NCI-H510A treated with DMSO at 0.1 percent for 48 hours (cell line): ENCODE measurements around the gene CLTCL1.
A peak's percentile ranks its signal among the peaks of the same experiment; 100 is the strongest.

ENCODE experiments used
- DNase-seq: peaks from one replicate; lab custom pipeline; 2025; lab: John Stamatoyannopoulos, UW

CLTCL1 gene

GRCh38 chr22:19244600-19245352 lies 46.7 kb downstream of the CLTCL1 start:
- no peak for DNase-seq

DNA sequence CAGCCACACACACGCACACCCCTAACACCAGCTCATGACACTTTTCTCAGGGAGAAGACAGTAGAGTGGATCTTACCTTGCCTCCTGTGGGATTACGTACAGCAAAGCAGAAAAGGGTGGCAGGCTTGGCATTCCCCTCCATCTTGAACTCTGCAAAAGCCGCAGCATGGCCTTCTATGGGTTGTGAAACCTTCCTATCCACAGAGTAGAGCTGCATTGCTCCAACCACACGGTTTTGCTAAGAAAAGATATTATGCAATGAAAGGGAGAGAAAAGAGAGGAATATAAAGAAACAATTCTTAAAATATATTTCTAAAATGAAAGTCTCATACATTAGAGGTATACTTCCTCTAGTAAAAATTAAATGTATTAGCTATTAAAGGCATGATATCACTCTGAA lies 48.8 kb downstream of the CLTCL1 start:
- DNase-seq, result no peak

DNA sequence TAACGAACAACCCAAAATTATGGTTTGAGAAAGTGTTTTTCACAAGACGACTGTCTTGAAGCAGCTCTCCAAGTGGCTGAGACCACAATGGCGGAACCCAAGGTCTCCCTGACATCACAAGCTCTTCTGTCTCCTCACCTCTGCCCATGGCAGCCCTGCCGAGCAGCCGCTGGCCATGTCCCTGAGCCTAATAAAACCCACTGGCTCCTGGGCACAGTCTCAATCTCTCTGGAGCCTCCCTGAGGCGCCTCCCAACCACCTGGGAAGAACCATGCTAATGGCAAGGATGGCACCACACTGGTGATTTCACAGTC lies 50.0 kb downstream of the CLTCL1 start:
- DNase-seq, result no peak

DNA sequence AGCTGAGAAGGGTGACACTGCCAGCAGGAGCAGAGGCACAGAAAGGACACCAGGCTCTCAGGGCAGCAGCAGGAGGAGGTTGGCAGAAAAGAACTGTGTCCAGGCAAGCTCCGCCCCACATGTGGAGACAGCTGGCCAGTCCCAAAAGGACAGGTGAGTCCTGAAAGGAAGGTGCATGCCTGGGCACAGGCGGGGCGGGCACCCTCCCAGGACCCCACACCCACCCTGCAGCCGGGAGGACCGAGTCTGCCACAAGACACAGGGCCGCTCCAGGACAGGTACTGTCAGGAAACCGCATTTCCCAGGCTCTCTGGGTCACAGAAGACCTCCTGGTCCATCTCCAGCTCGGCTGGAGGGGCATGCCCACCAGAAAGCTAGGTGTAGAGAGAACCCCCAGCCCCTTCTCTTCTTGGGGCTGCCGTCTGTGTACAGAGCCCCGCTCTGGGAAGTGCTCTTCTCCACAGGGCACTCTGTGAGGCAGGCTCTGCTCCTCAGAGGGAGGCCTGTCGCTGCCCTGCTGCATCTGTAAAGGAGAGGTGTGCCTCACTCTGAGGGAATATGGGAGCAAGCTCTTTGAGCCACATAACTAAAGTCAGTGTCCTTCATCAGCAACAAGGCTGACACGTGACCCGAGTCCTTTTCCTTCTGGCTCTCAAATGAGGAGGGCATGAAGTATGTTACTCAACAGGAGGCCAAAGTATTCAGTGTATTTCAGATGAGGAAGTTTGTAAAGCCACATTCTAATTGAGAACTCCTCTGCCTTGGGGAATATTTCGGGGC lies 50.5 kb downstream of the CLTCL1 start:
- no peak for DNase-seq

DNA sequence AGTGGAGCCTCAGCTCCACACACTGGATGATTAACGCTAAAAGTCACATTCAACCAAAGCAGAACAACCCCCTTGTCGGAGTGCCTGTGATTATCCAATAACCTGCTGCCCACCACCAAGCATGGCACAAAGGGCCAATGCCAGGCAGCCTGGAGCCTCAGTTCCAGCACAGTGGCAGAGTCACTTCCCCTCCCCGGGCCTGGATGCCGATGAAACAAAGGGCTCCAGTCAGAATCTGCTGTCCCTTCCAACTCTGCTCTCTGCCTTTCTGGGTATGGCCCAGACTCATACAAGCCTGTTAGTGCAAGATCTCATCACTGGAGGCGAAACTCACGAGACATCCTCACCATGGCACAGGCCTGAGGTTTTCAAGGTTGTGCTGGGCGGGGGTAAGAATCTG lies 52.1 kb downstream of the CLTCL1 start:
- no peak for DNase-seq

DNA sequence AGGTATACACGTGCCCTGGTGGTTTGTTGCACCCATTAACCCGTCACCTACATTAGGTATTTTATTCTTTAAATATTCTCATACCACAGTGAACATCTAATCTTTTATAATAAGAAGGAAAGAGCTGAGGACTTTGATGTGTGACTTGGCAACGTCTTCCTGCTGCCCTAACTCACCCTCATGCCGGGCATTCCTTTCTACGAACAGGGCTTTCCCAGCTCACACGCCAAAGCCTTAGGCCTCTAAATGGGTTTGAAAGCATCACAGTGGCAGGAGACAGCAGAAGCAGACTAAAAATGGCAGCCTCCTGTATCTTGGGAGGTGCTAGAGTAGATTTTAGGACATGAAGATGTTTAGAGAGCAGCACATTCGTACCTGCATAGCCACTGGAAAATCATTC lies 52.6 kb downstream of the CLTCL1 start:
- no peak for DNase-seq

DNA sequence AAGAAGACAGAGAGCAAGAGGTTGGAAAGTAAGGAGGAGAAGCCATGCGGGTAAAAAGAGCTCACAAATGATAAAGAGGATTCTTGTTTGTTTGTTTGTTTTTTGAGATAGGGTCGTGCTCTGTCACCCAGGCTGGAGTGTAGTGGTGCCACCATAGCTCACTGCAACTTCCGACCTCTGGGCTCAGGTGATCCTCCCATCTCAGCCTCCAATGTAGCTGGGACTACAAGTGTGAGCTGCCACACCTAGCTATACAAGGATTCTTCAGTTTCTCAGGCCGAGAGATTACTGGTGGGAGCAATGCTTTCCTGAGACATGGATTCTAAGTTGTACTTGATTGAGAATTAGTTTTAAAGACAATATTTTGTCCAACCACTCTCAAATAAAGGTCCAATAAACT lies 55.6 kb downstream of the CLTCL1 start:
- no peak for DNase-seq

- no peak for DNase-seq
These were observed 57.2 kb downstream of the CLTCL1 start for GRCh38 chr22:19234126-19234896.

- DNase-seq, result no peak
These were observed 58.3 kb downstream of the CLTCL1 start for GRCh38 chr22:19233189-19233661.

DNA sequence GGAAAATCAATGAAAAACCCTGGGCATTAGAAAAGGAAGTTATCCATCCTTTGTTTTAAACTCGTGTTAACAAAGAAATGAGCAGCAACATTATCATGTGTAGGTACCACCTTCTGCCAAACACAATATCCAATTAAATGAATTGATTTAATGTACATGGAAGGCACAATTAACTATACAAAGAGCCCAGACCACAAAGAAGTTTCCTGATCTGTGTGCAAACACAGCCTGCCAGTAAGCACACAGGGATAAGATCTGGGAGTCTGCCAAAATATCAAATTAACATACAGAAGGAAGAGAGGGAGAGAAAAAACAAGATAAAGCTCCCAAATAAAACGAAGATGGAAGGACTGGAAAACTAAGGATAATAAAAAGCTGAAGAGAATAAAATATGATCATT lies 58.9 kb downstream of the CLTCL1 start:
- DNase-seq, result peak; percentile 31

- DNase-seq, result no peak
These were observed 59.5 kb downstream of the CLTCL1 start for GRCh38 chr22:19231986-19232385.

DNA sequence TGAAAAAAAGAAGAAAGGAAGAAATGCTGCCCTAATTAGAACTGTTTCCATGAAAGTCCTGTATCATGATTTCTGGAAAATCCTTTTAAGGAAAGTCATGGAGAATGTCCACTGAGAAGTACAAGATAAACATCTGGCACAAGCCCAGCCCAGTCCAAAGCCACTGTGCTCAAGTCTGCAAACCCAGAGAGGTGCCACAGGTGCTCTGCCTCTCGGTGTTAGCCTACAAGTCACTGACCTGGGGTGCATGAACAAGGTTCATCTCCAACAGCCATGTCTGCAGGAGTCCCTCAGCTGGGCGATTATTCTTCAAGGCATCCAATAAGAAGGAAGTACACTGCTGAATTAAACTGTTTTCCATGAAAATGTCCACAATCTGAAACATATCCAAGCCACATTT lies 61.9 kb downstream of the CLTCL1 start:
- DNase-seq, result no peak

GRCh38 chr22:19228179-19228578 lies 63.3 kb downstream of the CLTCL1 start:
- no peak for DNase-seq

- DNase-seq, result no peak
These were observed 65.1 kb downstream of the CLTCL1 start for GRCh38 chr22:19226428-19226827.

GRCh38 chr22:19225560-19225959 lies 66.0 kb downstream of the CLTCL1 start:
- no peak for DNase-seq

DNA sequence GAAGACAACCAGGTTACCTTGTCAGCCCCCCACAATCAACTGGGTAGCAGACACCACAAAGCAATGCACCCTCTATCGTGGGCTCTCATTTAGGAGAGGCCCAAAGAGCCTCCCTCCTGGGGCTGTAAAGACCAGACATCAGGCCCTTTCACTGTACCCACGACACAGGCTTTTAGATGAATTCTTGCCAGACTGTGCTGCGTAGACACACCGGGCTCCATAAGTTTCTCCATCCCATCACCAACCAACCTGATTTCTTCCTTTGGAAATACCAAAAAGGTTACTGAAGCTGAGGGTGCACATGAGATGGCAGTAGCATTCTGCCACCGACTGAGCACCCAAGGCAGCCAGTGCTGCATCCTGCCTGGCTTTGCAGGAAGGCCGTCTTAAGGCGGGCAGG lies 66.5 kb downstream of the CLTCL1 start:
- DNase-seq, result no peak

DNA sequence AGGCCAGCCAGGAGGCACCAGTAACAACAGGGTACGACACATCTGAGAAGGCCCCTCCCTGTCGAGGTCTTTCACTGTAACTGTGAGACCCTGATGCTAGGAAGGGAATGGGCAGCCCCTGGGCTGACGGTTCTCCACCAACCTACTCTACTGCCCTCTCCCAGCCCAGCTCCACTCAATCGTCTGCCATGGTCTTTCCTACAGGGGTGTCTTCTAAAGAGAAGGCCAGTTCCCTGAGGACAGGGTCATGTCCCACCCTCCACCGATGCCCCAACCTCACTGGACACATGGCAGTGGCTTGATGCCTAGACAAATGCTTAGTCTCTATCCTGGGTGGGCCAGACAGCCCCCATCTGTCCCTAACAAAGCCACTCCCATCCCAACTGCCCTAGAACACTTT lies 67.0 kb downstream of the CLTCL1 start:
- no peak for DNase-seq

DNA sequence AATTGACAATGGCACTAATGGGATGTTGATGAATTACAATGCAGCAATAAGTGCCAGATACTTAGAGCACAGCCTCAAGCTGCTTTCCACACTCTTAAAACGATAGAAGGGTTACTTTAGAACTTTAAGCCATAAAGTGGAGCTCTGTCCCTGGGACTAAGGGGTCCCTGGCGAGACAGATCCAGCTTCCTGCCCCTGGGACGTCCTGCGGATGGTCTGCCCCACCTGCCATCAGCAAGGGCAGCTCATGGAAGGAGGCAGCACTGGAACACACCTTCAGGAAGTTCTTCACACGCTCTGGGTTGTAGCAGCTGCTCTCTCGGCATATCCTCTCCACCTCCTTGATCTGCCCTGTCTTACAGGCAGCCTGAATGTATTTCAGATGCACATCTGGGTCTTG lies 67.9 kb downstream of the CLTCL1 start:
- DNase-seq, result no peak

GRCh38 chr22:19223110-19223509 lies 68.4 kb downstream of the CLTCL1 start:
- no peak for DNase-seq

- DNase-seq, result no peak
These were observed 69.1 kb downstream of the CLTCL1 start for GRCh38 chr22:19222242-19223005.

- DNase-seq, result no peak
These were observed 70.7 kb downstream of the CLTCL1 start for GRCh38 chr22:19220867-19221266.
